HG03558 (cell line): ENCODE data around the gene GRAP2.

Experiments
- ATAC-seq: cut with Tn5 transposase; IDR thresholded peaks from one replicate; pipeline ENCODE4 v1.9.1; 2021; ENCODE audit warnings: moderate number of reproducible peaks; ENCODE audit not compliant: unreplicated experiment; ENCODE audit errors: extremely low read depth

The GRAP2 gene

GRCh38 chr22:39920134-39920743 is 19.4 kb downstream of the GRAP2 start:
- no peak for ATAC-seq

DNA sequence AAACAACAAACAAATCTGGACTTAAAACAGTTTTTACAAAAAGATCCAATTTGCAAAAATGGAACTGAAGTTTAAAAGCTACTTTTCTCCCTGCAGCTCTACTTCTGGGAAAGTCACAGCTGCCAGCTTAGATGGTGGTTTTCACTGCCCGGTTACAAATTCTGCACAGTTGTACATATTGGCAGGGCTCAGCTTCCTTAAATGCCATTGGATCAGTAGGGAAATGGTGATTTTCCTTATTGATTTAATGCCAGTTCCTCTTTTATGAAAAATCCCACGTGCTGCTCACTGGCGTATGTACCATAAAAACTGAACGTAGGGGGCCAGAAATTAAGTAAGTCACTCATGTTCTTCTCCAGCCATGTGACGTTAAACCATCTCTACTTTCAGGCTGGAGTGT is 22.8 kb downstream of the GRAP2 start:
- no peak for ATAC-seq

DNA sequence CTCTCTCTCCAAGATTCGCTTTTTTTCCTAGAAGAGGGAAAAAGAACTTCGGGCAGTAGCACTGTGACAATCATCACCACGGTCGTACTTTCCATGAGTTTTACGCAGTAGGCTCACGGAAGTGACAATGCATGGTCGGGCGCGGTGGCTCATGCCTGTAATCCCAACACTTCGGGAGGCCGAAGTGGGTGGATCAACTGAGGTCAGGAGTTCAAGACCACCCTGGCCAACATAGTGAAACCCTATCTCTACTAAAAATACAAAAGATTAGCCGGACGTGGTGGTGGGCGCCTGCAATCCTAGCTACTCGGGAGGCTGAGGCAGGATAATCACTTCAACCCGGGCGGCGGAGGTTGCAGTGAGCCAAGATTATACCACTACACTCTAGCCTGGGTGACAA is 23.4 kb downstream of the GRAP2 start:
- no peak for ATAC-seq

- no peak for ATAC-seq
Measured at GRCh38 chr22:39925273-39925672, 24.4 kb downstream of the GRAP2 start.

DNA sequence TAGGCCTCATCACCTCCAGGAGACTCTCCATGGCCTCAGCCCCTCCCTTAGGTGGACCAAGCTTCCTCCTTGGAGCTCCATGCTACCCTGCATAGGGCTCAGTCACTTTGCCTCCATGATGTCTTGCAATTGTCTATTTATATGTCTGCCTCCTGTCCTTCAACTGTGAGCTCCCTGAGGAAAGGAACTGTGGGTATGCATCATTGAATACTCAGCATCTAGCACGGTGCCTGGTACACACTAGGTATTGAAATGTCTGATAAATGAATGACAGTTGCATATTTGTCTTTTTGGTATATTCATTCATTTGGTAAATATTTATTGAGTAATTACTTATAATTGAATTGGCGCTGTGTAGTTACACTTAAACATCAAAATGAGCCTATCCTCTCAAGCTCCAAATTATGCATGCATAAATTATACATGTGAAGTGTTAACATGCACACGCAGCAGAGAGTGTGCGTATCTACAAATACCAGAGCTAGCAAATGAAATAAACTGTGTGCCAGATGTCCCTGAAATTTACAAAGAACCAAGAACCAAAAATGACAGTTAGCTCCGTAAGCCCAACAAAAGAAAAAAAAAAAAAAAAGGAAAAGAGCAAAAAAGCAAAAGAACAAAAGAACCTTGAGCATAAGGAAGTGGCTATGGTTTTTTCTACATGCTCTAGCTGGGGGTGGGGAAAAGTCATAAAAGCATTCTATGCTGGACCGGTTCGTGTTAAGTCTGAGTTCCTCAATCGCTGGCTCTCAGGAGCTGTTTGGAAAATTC is 25.2 kb downstream of the GRAP2 start:
- ATAC-seq, result no peak

- ATAC-seq, result no peak
Measured at GRCh38 chr22:39926753-39927152, 25.9 kb downstream of the GRAP2 start.

- no peak for ATAC-seq
Measured at GRCh38 chr22:39927544-39927943, 26.7 kb downstream of the GRAP2 start.

DNA sequence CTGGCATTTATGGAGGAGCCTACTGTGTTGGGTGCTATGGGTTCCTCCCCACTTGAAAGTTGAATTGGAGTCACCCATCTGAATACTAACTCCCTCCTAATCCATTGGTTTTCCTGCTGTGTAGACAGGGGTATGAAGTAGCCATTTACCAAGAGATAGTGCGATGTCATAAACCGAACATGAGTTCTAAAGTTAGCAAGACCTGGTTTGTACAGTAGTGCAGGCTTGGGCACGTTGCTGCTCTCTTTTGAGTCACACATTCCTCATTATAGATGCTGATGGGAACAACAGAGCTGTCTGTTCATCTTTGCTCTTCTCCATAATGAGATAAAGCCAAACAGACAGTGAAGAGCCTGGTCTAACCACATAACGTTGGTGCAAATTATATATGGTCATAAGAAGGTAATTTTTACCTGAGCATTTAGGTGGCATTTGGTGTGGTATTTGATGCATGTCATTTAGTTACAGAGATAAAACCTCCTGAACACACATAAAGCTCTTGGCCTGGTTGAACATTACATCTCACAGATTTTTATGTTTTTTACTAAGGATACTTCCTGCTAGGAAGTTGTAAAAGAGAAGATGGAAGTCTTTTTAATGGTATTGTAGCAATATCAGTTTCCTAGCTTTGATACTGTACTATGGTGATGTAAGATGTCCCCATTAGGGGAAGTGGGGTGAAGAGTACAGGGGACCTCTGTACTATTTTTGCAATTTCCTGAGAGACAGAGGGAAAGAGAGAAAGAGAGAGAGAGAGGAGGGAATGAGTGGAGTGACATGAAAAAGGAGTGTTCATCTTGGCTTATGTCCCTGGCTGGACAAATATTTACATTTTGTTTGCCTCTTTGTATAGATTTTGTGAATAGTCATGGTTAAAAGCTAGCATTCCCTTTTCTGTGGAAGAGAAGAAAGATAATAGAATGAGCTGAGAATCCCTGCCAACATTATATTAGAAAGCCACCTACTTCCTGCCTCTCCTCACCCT is 27.9 kb downstream of the GRAP2 start:
- no peak for ATAC-seq

DNA sequence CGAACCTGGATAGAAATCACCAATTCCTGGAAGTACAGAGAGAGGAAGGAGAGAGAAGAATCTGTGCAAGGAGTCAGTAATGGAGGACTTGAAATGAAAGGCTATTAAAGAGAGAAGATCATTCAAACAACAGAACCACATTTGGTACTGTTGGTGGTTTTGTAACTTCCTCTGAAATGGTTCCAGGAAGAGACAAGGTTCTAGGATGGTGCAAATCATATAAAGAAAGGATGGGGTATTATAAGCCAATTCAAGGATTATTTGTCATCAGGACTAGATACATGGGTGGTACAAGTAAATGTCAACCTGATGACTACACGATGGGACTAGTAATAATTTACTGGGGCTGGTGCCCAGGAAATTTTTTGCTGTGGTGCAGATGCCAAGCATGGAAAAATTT is 30.4 kb downstream of the GRAP2 start:
- ATAC-seq, result no peak

DNA sequence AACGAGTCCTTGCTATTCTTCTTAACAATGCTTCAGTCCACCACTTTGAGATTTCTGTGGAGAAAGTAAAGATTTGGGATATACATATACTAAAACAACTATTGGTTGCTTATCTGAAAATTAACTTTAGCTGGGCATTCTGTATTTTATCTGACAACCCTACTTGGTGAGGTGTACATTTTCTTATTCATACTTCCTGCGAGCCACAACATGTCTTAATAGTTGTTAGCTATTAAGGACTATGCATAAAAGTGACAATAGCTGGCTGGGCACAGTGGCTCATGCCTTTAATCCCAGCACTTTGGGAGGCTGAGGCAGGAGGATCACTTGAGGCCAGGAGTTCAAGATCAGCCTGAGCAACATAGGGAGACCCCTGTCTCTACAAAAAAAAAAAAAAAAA is 31.3 kb downstream of the GRAP2 start:
- no peak for ATAC-seq

- ATAC-seq, result no peak
Measured at GRCh38 chr22:39932918-39933649, 32.2 kb downstream of the GRAP2 start.

GRCh38 chr22:39933741-39934140 is 32.9 kb downstream of the GRAP2 start:
- ATAC-seq, result no peak

GRCh38 chr22:39935116-39935515 is 34.2 kb downstream of the GRAP2 start:
- ATAC-seq, result no peak

GRCh38 chr22:39935612-39936011 is 34.7 kb downstream of the GRAP2 start:
- ATAC-seq, result no peak

DNA sequence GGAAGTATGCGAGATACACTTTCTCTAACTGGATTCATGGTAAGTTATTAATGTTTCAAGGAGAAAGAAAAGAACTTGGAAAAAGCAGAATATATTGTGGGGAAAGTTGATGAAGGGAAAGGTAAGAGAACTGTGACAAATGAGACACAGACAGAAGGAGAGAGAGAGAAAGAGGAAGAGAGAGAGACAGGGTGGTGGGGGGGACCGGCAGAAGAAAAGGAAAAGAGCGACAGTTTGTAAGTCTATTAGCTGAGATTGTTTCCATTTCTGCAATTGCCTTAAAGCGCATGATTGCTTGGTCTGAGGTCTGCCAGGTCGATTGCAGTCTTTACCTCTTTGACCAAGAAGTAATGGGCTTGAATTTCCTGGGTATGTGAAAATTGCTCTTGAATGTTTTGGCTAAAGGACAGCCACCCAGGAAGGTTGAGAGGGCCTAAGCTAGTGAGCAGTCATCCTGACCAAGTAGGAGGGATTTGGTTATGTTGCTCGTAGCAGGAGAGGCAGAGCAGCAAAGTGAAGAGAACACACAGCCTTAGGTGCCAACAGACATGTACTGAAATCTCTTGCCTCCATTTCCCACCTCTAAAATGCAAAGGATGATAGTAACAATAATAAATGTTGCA is 35.8 kb downstream of the GRAP2 start:
- ATAC-seq, result no peak

- ATAC-seq, result no peak
Measured at GRCh38 chr22:39937906-39938305, 37.0 kb downstream of the GRAP2 start.

- ATAC-seq, result no peak
Measured at GRCh38 chr22:39938509-39939111, 37.7 kb downstream of the GRAP2 start.

- ATAC-seq, result no peak
Measured at GRCh38 chr22:39939830-39940229, 38.9 kb downstream of the GRAP2 start.

DNA sequence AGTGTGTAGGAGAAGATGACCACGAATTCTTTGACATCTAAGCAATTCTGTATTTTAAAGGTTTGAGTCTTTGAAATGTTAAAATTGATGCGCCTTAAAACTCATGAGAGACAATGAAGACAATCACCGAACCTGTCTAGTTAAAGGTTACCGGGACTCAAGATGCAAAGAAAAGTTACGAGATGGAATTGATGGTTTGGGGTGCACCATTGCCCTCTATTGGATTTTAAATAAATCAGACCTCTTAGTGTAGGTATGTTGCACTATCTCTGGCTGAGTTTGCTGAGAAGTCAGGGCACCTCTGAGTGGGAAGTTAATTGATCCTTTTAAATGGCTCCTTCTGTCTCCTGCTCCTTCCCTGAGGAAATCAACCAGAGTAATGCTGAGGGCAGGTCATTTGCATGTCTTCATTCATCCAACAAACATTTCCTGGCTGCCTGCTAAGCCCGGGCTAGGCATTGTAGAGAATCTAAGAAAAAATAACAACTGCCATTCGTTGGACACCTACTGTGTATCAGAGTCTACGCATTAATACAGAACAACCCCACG is 39.9 kb downstream of the GRAP2 start:
- ATAC-seq, result no peak
